GM21381 (cell line): Measurements from ENCODE around the gene BTBD16.

Experiments used
- ATAC-seq: cut with Tn5 transposase; IDR thresholded peaks from one replicate; pipeline ENCODE4 v1.9.1; 2021; ENCODE audit warnings: mild to moderate bottlenecking, moderate library complexity; ENCODE audit not compliant: unreplicated experiment

Gene BTBD16

DNA sequence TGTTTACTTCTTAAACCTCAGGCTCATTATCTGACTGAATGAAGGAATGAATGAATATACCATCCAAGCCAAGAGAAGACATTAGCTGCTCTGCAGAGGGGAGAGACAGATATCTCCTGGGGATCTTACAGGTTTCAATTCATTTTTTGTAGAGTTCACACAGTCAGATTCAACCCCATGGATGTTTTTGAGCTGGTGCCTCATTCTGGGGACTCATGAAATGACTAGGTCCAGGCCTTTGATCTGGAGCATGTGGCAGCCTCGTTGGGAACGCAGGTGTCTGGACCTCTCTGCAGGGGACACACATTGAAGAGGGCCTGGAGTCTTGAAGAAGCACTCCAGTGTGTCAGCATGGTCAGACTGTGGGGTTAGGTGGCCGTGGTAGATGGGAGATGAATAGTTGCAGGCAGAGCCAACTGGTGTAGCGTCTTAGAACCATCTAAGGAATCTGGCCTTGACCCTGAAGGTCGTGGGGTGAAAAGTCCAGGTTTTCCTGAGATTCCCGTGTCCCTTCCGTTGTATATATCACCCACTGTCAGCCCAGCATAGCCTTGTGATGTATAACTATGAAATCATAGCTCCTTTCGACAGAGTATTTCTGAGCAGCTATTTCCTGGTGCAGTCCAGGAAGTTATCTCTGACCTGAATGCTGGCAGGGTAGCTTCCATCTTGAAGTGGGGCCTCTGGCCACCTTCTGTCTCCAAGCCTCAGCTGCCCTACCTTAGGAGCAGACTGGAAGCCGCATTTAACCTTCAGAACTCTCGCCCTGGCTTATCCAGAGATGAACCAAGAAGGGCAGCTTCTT lies 22.3 kb downstream of the BTBD16 start:
- no peak for ATAC-seq

DNA sequence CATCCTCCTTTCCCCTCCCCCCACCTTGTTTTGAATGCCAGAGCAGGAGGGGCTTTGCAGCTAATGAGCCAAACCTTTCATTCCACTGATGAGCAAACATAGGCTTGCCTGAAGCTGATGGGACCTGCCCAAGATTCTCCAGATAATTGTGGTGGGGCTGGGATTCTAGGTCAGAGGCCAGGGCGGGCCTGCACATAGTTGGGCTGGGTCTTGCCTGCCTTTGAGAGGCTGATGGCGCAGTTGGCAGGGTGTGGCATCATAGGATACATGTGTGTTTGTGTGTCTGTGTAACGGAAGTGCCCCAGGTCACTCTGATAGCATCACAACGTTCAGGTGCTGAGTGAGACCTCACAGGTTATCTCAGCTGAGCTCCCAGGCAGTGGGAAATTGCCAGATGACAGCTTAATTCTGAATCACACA lies 22.9 kb downstream of the BTBD16 start:
- no peak for ATAC-seq

DNA sequence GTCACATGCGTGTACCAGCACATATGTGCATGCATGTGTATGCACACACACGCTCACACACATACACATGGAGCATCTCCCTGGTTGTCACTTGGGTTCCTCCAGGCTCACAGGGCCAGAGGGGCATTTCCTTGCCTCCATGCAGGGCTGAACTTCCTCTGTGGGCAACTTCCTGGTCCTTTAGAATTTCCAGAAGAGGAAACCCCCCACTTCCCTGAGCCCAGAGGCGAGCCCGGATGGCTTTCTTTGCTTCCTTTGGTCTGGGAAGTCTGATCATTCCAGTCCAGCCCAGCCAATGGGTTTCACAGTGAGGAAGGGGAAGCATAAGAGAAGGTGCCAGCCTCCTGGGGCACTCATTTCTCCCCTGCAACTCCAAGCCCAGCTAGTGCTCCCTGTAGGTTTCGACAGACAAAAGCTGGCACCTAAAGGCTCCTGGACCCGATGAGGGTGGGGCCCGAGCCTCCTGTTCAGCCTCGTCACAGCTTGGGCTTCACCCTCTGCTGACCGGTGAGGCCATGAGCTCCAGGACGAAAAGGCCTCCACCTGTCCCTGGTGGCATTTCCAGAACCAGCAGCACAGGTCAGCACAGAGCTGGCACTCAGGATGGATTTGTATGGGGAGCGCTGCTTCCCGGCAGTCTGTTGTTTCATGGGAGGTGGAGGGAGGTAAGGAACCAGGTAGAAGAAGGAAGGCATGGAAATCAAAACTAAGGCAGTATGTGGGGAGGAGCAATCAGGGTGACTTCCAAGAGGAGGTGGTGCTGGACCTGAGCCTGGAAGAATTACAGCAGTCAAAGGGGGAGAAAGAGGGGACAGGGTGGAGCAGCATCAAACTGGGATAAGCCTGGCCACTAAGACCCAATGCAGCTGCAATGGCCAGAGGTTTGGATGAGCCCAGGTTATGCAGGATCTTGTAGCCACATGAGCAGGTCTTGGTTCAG lies 23.7 kb downstream of the BTBD16 start:
- ATAC-seq = no peak

DNA sequence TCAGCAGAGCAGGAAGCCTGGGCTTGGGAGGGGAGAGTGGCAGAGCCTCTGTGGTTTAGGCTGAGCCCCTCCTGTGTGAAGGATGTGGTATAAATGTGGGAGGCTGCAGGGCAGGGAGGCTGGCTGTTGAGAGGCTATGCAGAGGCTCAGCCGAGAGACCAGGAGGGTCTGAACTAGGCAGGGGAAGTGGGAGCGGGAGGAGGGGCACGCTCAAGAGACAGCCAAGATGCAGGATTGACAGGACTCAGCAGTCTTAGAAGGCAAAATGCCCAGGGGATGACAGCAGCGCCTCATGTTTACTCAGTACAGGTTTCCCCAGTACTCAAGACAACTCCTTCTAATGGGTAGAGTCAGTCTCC lies 24.3 kb downstream of the BTBD16 start:
- no peak for ATAC-seq

DNA sequence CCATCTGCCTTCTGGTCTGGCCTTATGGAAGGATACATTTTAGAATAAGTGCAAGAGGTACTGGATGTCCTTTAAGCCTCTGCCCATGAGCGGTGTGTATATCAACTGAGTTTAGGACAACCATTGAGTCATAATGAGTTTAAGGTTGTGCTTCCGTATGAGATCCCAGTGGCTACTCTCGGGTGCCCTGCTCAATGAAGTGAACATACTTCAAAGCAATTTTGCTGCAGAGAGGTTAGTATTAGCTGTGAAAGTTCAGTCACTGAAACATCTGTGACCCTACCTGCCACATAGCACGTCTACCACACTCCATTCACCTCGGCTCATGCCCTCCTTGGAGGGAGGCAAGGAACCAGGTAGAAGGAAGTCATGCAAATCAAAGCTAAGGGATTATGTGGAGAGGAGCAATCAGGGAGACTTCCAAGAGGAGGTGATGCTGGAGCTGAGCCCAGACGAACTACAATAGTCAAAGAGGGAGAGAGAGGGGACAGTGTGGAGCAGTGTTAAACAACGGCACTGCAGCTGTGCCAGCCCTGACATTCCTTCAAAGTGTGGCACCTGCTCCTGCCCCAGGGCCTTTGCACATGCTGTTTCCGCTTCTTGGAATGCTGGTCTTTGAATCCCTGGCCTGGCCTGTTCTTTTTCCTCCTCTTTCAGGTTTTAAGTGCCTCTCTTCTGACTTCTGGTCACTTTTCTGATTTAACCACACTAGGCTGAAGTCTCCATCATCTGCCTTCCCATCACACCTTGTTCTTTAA lies 25.4 kb downstream of the BTBD16 start:
- no peak for ATAC-seq

DNA sequence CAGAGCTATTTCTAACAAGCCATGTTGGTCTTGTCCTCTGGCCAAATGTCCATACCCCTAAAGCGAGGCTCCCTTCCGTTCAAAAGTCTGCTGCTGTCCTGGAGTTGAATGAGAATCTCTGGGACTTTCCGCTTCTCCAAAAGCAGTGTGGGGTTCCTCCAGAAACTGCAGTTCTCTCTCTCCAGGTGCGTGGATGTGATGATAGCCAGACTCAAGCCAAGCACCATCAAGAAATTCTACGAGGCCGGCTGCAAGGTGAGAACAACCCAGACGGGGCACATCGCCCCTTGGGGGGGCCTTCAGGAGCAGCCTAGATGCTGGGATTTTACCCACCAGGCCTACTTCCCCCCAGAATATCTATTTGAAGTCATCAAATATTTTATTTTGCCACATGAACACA lies 26.5 kb downstream of the BTBD16 start:
- ATAC-seq = no peak

DNA sequence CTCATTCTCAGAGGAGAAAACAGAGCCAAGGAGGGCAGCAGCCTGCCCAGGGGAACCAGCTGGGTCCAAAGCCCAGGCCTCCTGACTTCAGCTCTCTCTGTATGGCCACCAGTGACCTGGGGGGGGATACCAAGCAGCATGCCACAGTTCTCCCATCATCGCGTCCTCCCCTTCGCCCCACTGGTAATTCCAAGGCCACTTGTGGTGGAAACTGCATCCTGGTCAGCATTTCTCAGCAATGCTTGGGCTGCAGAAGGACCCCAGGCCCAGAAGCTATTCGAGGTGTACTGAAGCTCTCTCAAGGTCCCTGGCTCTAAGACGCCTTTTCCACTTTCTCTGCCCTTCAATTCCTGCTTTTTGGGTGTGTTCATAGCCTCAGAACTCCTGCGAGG lies 27.1 kb downstream of the BTBD16 start:
- no peak for ATAC-seq

DNA sequence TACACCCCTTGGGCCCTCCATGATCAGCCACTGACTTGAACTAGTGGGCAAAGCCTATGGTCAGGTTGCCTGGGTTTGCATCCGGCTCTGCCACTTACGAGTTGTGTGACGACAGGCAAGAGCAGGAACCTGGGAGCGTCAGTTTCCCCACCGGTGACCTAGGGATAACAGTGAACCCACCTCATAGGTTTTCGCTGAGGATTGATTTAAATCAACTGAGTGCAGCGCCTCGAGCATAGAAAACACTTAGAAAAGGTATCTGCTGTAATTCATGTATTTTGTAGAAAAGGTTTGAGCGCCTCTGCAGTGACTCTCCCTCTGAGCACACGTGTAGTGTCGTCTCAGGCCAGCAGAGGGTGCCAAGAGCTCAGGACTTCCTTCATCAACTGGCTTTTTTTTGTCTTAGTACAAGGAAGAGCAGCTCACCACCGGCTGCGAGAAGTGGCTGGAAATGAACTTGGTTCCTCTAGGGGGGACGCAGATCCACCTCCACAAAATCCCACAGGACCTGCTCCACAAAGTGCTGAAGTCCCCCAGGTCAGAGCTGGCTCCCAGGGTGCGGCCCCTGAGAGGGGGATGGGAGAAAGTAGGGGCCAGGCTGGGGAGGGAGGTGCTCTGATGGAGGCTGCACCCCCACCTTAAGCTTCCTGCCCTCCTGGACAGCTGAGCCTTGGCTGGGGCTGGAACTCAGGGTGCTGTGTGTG lies 27.7 kb downstream of the BTBD16 start:
- ATAC-seq = no peak

DNA sequence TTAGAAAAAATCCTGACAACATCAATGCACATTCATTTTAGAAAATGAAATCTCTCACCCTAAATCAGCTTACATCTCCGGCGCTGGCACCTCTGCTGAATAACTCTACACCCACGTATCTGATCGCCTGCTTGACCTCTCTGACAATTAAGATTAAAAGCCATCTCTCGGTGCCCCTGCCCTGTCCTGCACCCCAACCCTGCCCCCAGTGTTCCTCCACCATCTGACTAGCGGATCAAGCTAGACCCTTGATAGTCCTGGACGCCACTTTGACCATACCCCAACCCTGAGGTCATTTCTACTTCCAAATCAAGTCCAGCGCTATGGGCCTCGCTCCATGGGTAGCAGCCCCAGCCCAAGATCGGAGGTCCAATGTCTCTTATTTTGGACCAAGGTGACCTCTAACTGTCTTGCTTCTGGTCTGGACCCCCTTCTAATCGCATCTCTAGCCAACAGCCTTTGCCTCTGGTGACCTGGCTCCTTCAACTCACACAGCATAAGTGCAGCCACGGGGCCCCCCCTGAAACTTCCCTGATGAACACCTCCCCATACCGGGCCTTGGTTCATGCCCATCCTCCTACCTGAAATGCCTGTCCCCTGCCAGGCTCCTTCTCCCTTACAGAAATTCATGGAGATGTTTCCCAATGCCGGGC lies 28.5 kb downstream of the BTBD16 start:
- ATAC-seq = no peak

DNA sequence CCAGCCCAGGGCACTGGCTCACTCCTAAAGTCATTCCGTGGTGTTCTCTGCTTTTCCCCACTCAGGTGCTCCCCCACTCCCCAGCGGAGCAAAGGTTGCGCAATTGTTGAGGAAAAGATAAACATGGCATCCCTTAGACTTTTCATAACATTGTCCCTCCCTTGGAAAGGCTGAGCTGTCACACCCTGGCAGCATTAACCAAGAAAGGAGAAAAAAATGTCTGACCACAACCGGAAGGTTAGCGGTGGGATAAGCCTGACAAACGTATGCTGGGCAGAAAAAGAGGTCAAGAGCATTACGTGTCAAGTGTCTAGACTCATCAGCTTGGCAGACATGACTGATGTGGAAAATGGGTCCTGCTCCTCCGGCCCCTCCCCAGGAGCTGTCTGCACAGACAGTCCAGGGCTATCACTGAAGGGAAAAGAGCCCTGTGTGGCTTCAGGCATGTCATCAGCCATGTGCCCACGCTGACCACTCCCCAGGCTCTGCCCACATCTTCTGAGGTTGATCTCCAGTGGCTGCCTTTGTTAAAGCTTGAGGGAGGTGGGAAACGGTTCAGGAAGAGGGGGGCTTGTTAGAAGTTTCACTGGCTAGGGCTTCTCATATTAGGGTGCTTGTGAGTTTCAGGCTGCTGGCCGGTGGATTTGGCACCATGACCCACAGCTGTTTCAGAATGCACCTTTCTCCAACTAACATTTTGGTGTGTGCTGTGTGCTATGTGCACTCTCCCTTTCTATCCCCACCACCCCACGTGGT lies 30.1 kb downstream of the BTBD16 start:
- ATAC-seq = no peak

DNA sequence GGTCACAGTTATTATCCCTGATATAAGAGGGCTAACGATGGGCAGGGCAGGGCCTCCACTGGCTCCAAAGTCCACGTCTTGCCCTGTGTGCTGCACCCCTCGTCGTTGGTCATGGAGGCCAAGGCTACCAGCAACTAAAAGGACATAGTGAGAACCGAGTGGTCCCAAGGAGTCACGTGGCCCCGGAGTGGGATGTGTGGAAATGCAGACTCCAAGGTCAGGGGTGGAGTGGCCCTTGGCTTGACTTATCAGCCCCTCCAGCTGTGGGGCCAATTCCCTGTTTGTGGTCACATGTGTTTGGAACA lies 30.7 kb downstream of the BTBD16 start:
- ATAC-seq = no peak

DNA sequence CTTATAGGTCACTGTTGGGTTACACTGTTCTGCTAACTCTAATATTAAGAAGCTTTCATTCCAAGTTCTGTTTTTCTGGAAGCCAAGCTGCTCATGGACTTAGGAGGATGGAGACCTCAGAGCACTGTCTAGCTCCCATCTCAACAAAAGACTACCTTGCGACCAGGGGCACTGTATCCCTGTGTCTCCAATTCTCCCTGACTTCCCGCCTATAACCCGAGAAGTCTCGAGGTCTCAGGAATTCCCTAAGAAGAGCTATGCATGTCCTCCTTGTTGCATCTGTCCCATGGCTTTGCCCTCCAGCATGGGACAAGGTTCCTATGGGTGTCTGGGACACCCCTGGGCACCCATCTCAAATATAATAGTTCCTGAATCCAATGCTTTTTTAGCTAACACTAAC lies 31.2 kb downstream of the BTBD16 start:
- no peak for ATAC-seq

DNA sequence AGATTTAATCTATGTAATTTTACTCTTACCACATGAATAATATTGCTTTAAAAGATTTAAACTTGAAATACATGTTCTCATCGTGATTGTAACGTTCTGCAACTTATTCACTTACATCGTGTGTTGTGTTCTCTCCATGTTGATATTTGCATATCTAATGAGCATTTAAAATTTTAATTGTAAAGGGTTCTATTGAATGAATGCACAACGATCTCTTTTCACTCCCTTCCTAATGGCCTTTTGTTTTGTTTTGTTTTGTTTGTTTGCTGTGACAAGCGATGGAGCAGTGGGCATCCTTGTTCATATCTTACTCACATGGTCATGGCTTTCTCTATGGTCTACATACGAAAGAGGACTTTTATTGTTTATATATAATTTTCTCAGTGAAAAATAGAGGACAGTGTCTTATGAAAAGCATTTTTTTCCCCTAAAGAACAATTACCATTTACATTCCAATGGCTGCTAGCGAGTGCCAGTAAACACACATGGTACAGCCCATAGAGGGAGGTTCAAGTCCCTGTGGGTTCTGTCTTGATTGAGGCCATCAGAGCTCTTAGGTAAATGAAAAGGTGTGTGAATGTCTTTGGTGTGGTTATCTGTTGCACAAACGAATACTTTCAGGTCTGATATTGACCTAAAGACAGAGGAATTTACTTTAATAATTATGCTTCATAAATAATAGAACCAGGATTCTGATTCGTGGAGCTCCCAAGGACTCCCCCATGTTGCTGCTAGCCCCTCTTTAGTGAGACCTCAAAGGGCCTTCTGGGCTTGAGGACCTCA lies 32.4 kb downstream of the BTBD16 start:
- ATAC-seq = no peak

DNA sequence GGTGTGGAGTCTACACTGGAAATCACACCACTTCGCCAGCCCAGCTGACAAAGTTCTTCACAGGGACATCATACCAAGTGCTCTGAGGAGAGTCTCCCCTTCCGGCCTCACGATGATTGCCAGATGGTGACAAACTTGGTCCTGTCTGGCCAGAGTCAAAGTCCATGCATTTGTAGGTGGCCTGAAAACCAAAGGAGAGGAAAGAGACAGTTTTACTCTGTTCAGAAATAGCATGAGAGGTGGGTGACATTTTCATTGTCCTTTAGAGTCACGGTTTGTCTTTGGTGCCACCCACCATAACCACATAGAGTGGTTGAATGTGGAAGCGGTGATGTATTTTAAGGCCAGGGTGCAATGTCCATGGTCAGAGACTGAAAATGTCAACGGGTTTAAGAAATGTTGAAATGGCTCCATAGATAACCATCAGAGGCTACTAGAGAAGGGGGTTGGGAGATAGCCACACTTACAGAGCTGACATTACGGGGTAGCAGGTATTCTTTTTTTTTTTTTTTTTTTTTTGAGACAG lies 33.0 kb downstream of the BTBD16 start:
- ATAC-seq = no peak

DNA sequence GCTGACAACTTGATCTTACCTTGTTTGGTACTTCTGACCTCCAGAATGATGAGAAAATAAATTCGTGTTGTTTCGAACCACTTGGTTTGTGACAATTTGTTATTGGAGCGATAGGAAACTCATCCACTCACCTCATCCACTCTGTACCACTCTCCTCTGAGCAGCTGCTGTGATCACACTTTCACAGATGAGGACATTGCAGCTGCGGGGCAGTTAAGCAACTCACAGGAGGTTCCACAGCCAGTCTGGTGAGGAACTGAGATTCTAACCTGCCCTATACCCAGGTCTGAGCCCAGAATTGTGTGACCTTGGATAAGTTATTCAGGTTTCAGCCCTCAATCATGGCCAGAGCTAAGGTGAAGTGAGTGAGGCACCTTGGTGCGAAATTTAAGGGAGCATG lies 35.2 kb downstream of the BTBD16 start:
- ATAC-seq = no peak

DNA sequence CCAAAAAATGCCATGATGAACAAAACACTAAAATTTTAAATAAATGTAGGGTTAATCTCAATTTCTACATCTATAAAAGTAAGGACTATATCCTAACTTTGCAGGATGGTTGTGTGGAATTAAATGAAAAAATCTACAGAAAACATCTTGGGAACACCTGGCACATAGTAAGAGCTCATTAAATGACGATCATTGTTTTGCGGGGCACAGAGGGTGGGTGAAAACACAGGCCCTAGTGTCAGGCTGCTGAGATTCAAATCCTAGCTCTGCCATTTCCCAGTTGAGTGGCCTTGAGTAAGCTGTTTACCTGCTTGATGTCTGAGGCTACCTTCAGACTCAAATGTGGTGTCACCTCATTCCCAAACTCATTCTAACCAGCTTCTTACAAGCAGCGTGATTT lies 35.6 kb downstream of the BTBD16 start:
- ATAC-seq = no peak

DNA sequence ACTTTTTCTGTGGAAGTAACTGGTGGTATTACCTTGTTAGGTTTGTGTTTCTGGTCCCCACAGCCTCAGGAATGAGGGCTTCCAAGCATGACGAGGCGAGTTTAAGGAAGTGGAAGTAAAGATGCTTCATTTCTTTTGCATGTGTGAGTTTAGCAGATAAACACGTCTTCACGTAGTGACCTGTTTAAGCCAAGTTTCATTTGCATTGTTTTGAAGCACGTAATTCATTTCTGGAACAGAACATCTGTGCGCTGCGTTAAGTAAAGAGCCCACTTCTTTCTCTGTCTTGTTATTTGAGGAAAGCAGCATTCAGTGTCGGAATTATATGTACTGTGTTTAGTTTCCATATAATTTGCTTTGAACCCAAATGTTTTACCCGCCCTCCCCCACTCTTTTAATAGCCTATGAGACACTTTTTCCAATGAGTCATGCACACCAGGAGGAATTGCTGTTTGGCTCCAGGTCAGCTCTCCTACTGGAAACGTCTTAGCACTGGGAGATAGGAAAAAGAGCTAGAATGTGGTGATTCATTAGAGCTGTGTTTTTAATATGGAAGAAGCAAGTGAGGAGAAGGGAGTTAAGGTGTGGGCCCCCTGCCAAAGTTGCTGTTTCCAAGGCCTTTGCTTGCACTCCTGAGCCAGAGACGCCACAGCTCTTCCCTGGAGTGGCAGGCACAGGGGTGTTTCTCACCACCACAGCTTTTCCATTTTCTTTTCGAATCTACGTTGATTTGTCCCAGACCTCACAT lies 36.7 kb downstream of the BTBD16 start:
- no peak for ATAC-seq
